PC-3 (cell line): ENCODE results near the gene PAPSS2. TPM values are rescaled to one million over a fixed set of nuclear protein-coding genes. Genes with fewer than 3 reads are reported as not detected.

Experiments
- ATAC-seq: fragments of 200-7000 bp; cut with Tn5 transposase; 2 replicates; pipeline ENCODE4 v1.9.1; 2020; ENCODE audit warnings: mild to moderate bottlenecking, moderate library complexity
- BruUV-seq: library from RNA; stranded (reverse); fragments of 400-500 nt; replicated peaks from 2 replicates; lab custom pipeline; 2021; lab: Mats Ljungman, UMichigan
- CTCF ChIA-PET: fragments of 300-600 bp; sonication (Branson Sonifier 250); formaldehyde crosslinking; loops from one replicate; lab custom pipeline; 2022; ENCODE audit warnings: antibody characterized with exemption; lab: Charles Lee
- POLR2A ChIA-PET: fragments of 300-600 bp; sonication (Branson Sonifier 250); formaldehyde crosslinking; loops from one replicate; lab custom pipeline; 2022; ENCODE audit warnings: antibody characterized with exemption; ENCODE audit not compliant: unreplicated experiment; lab: Charles Lee
- DNase-seq: peaks from one replicate; pipeline ENCODE4 v3.0.0-alpha.2; 2015
- H2AFZ ChIP-seq: fragments of 300-600 bp; sonication (generic); 2 replicates; pipeline ENCODE4 v1.6.0; 2016; ENCODE audit warnings: antibody characterized with exemption, low read length
- H3F3A ChIP-seq: fragments of 300-600 bp; sonication (generic); one replicate; pipeline ENCODE4 v1.6.0; 2017; ENCODE audit warnings: antibody characterized with exemption, low read length, control low read depth, mild to moderate bottlenecking; ENCODE audit not compliant: unreplicated experiment
- H3K27ac ChIP-seq: fragments of 300-600 bp; sonication (generic); 2 replicates; pipeline ENCODE4 v1.5.1; 2016; ENCODE audit warnings: mild to moderate bottlenecking, low read length
- H3K27me3 ChIP-seq: fragments of 300-600 bp; sonication (generic); 2 replicates; pipeline ENCODE4 v1.6.1; 2016; ENCODE audit warnings: low read length, mixed read lengths
- H3K36me3 ChIP-seq: fragments of 300-600 bp; sonication (generic); 2 replicates; pipeline ENCODE4 v1.6.1; 2016; ENCODE audit warnings: low read depth, mixed run types, low read length, mixed read lengths
- H3K4me1 ChIP-seq: fragments of 300-600 bp; sonication (generic); 2 replicates; pipeline ENCODE4 v1.5.1; 2016; ENCODE audit warnings: low read length; ENCODE audit not compliant: insufficient read depth
- H3K4me2 ChIP-seq: fragments of 300-600 bp; sonication (generic); 2 replicates; pipeline ENCODE4 v1.6.0; 2016; ENCODE audit warnings: low read length
- H3K4me3 ChIP-seq: fragments of 300-600 bp; sonication (generic); 2 replicates; pipeline ENCODE4 v1.5.1; 2016; ENCODE audit warnings: mild to moderate bottlenecking, low read length, mixed read lengths
- H3K79me2 ChIP-seq: fragments of 300-600 bp; sonication (generic); 2 replicates; pipeline ENCODE4 v1.6.1; 2017; ENCODE audit warnings: low read length, mixed read lengths
- H3K9ac ChIP-seq: fragments of 300-600 bp; sonication (generic); 2 replicates; pipeline ENCODE4 v1.6.0; 2016; ENCODE audit warnings: mild to moderate bottlenecking, low read length
- H3K9me2 ChIP-seq: fragments of 300-600 bp; sonication (generic); replicated peaks from 2 replicates; pipeline ENCODE4 v1.6.1; 2016; ENCODE audit warnings: mixed run types, low read length, mixed read lengths
- H3K9me3 ChIP-seq: fragments of 300-600 bp; sonication (generic); 2 replicates; pipeline ENCODE4 v1.6.1; 2016; ENCODE audit warnings: low read length, mixed read lengths
- H4K20me1 ChIP-seq: fragments of 300-600 bp; sonication (generic); 2 replicates; pipeline ENCODE4 v1.6.1; 2016; ENCODE audit warnings: low read length, mixed read lengths
- EZH2 ChIP-seq: fragments of 300-600 bp; sonication (generic); IDR thresholded peaks from one replicate; pipeline ENCODE4 v1.6.1; 2017; ENCODE audit warnings: antibody characterized with exemption, mild to moderate bottlenecking, low read length; ENCODE audit not compliant: unreplicated experiment
- EZH2phosphoT487 ChIP-seq: fragments of 300-600 bp; sonication (generic); IDR thresholded peaks from 2 replicates; pipeline ENCODE4 v1.6.1; 2018; ENCODE audit warnings: mild to moderate bottlenecking, antibody characterized with exemption, low read length, borderline replicate concordance
- intact Hi-C: fragments of 100-400 bp; cut with micrococcal nuclease; formaldehyde crosslinking; loops from 2 replicates; pipeline ENCODE4 v1.9.0; 2023
- total RNA-seq: library from RNA; depleted of rRNA; stranded (reverse); fragments of >200 nt; gene quantifications from 2 replicates; pipeline ENCODE4 v1.2.3, GENCODE V29; 2014
- TF ChIP-seq, protein P1 (sequence below): fragments of 300-600 bp; sonication (generic); conservative IDR thresholded peaks from 2 replicates; pipeline ENCODE4 v1.5.1; 2017; ENCODE audit warnings: antibody characterized with exemption, low read depth, mild to moderate bottlenecking, low read length

PAPSS2 gene
- total RNA-seq, 1 experiment from 2014 or later: 16.4 TPM

DNA sequence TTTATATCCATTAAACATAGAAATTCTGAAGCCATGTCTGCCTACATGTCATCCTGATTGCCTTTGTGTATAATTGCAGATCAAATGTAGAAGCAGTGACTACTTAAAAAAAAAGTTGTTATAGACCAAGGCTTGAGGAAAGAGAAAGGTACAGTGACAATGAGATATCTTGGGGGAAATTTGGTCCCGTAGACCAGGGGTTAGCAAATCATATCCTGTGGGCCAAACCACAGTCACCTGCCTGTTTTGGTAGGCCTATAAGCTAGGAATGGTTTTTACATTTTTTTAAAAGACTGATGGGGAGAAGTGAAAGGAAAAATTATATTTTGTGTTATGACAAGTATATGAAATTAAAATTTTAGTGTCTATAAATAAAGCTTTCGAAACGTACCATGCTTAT lies 12.9 kb downstream of the PAPSS2 start:
- Histone ChIP-seq H3K27me3 (no peaks in the 10 kb centered on the region), H4K20me1 (no peaks in the 10 kb centered on the region), H3F3A (peaks cover 3% of the 10 kb centered on the region), H3K4me3 (no peak overlapping the region), H3K36me3 (no peaks in the 10 kb centered on the region), H3K9me3 (no peaks in the 10 kb centered on the region), H2AFZ (no peak overlapping the region), H3K9me2 (no peaks in the 10 kb centered on the region), H3K4me2 (no peak overlapping the region), H3K27ac (no peak overlapping the region), H3K79me2 (no peaks in the 10 kb centered on the region), H3K4me1 (peaks cover 18% of the 10 kb centered on the region), H3K9ac (no peak overlapping the region)
- DNase-seq (no peak), ATAC-seq (no peak)
- ChIA-PET CTCF (no interaction called here), POLR2A (interaction anchor here (0.6 kb wide), 1 partner anchor 14 kb away, joined by 3 read pairs; no protein-coding TSS in a partner anchor)
- intact Hi-C loops: no loop called here
- no peak for TF ChIP-seq EZH2phosphoT487
- TF ChIP-seq, protein P1, sequence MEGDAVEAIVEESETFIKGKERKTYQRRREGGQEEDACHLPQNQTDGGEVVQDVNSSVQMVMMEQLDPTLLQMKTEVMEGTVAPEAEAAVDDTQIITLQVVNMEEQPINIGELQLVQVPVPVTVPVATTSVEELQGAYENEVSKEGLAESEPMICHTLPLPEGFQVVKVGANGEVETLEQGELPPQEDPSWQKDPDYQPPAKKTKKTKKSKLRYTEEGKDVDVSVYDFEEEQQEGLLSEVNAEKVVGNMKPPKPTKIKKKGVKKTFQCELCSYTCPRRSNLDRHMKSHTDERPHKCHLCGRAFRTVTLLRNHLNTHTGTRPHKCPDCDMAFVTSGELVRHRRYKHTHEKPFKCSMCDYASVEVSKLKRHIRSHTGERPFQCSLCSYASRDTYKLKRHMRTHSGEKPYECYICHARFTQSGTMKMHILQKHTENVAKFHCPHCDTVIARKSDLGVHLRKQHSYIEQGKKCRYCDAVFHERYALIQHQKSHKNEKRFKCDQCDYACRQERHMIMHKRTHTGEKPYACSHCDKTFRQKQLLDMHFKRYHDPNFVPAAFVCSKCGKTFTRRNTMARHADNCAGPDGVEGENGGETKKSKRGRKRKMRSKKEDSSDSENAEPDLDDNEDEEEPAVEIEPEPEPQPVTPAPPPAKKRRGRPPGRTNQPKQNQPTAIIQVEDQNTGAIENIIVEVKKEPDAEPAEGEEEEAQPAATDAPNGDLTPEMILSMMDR: no peak
- TF ChIP-seq EZH2: no peak
- no TSS peak for BruUV-seq

DNA sequence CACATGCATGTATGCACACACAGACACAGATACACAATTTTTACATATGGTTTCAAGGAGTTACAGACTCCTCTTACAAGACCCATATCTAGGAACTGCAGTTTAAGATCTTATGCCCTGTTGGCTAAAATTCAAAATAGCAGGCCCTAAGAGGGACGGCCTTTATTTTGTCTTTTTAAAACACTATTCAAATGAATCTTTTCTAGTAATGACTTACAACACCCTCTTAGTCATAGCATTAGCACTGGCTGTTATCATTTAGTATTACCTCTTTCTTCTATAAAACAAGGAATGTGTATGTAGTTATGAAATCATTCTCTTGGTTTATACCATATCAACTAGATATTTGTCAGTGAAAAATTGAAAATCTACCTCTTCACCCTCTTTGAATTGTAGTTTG lies 15.3 kb downstream of the PAPSS2 start:
- intact Hi-C loops: loop anchor here (5.0 kb wide), 1 partner anchor 42 kb away; no protein-coding TSS in a partner anchor
- Histone ChIP-seq H3K27ac (no peak overlapping the region), H3K9ac (no peak overlapping the region), H3K4me2 (no peak overlapping the region), H2AFZ (no peak overlapping the region), H3K9me2 (no peaks in the 10 kb centered on the region), H3K4me1 (peaks cover 18% of the 10 kb centered on the region), H3K36me3 (no peaks in the 10 kb centered on the region), H4K20me1 (no peaks in the 10 kb centered on the region), H3F3A (peaks cover 3% of the 10 kb centered on the region), H3K79me2 (no peaks in the 10 kb centered on the region), H3K4me3 (no peak overlapping the region), H3K9me3 (no peaks in the 10 kb centered on the region), H3K27me3 (no peaks in the 10 kb centered on the region)
- DNase-seq: no peak
- CTCF ChIA-PET: no interaction called here
- TF ChIP-seq, protein P1: no peak
- TF ChIP-seq EZH2 (no peak), EZH2phosphoT487 (no peak)
- ATAC-seq: no peak
- POLR2A ChIA-PET: no interaction called here
- BruUV-seq: no TSS peak
